ENCODE data around the gene RPS27L. TPM values are rescaled to one million over a fixed set of nuclear protein-coding genes. Genes with fewer than 3 reads are reported as not detected.

The RPS27L gene
- total RNA-seq, 4 donors from 2014 or later = 120 to 220 (median 172) TPM

GRCh38 chr15:63155486-63155885 lies 1.8 kb downstream of the RPS27L start:
- H3K9me3 ChIP-seq = no peaks in the 10 kb centered on the region
- intact Hi-C loops (cut with DNase I) = loop anchor here (10.0 kb wide), 1 partner anchor 119 kb away; the partner anchor contains the start of gene APH1B
- 76% methylated on average over 3 of the region's 3 CpGs for WGBS
- peaks cover 9 to 43% (median 31%) of the 10 kb centered on the region in 4 donors for H3K36me3 ChIP-seq
- no peaks in the 10 kb centered on the region for H3K27me3 ChIP-seq
- peaks cover 18 to 30% (median 25%) of the 10 kb centered on the region in 4 donors for H3K4me1 ChIP-seq
- H3K4me3 ChIP-seq = peak overlapping the region; percentile 68 to 89 (median 82)
- H3K27ac ChIP-seq (replicated peaks in 1 of 4) = no peak overlapping the region
- TF ChIP-seq POLR2A (IDR thresholded peaks at IDR 0.05; ENCODE audit: low read depth) (no peak), EP300 (IDR thresholded peaks at IDR 0.05) (no peak), POLR2AphosphoS5 (IDR thresholded peaks at IDR 0.05) (no peak), CTCF (IDR thresholded peaks at IDR 0.05) (no peak)
- no peak for DNase-seq (ENCODE audit: extremely low spot score)

DNA sequence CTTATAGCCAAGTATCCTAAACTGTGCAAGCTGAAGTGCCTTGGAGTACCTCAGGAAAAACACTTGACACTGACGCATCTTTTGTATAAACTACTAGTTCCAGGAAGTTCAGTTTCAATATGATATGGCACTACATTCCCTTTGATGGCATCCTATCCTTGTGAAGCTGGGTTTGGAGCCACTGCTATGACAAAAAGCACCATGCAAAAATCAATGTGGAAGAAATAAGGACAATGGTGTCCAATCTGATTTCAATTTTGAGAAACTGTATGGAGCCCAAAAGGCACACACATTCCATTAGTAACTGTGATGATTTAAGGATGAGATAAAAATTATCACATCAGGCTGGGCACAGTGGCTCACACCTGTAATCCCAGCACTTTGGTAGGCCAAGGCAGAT lies 5.6 kb downstream of the RPS27L start:
- Histone ChIP-seq H3K4me1 (peaks cover 17 to 23% (median 18%) of the 10 kb centered on the region in 4 donors), H3K27me3 (no peaks in the 10 kb centered on the region), H3K4me3 (no peak overlapping the region), H3K9me3 (no peaks in the 10 kb centered on the region), H3K36me3 (peaks cover 22 to 77% (median 49%) of the 10 kb centered on the region in 4 donors), H3K27ac (replicated peaks in 1 of 4) (no peak overlapping the region)
- WGBS = 92% methylated on average over 1 of the region's 1 CpG
- no peak for DNase-seq (ENCODE audit: extremely low spot score)
- intact Hi-C loops (cut with DNase I) = loop anchor here (10.0 kb wide), 1 partner anchor 123 kb away; the partner anchor contains the start of gene APH1B
- TF ChIP-seq POLR2A (IDR thresholded peaks at IDR 0.05; ENCODE audit: low read depth) (no peak), POLR2AphosphoS5 (IDR thresholded peaks at IDR 0.05) (no peak), EP300 (IDR thresholded peaks at IDR 0.05) (no peak), CTCF (IDR thresholded peaks at IDR 0.05) (no peak)

GRCh38 chr15:63146684-63147083 lies 10.6 kb downstream of the RPS27L start:
- no peaks in the 10 kb centered on the region for H3K9me3 ChIP-seq
- WGBS = 84% methylated on average over 3 of the region's 3 CpGs
- no peak overlapping the region for H3K4me3 ChIP-seq
- H3K36me3 ChIP-seq = peaks cover 13 to 55% (median 29%) of the 10 kb centered on the region in 4 donors
- H3K27me3 ChIP-seq = no peaks in the 10 kb centered on the region
- no peak overlapping the region for H3K27ac ChIP-seq (replicated peaks in 1 of 4)
- peaks cover 0 to 3% (median 0%) of the 10 kb centered on the region in 4 donors for H3K4me1 ChIP-seq
- intact Hi-C loops (cut with DNase I) = no loop called here
- DNase-seq (ENCODE audit: extremely low spot score) = no peak
- TF ChIP-seq CTCF (IDR thresholded peaks at IDR 0.05) = no peak

- 77% methylated on average over 2 of the region's 2 CpGs for WGBS
- no peak overlapping the region for H3K27ac ChIP-seq (replicated peaks in 1 of 4)
- H3K36me3 ChIP-seq = peaks cover 13 to 53% (median 26%) of the 10 kb centered on the region in 4 donors
- no peaks in the 10 kb centered on the region for H3K27me3 ChIP-seq
- H3K4me1 ChIP-seq = peaks cover 0 to 3% (median 0%) of the 10 kb centered on the region in 4 donors
- no peaks in the 10 kb centered on the region for H3K9me3 ChIP-seq
- H3K4me3 ChIP-seq = no peak overlapping the region
- TF ChIP-seq CTCF (IDR thresholded peaks at IDR 0.05) (no peak), POLR2A (IDR thresholded peaks at IDR 0.05; ENCODE audit: low read depth) (no peak), EP300 (IDR thresholded peaks at IDR 0.05) (no peak), POLR2AphosphoS5 (IDR thresholded peaks at IDR 0.05) (no peak)
- intact Hi-C loops (cut with DNase I) = no loop called here
- DNase-seq (ENCODE audit: extremely low spot score) = no peak
These were observed 11.9 kb downstream of the RPS27L start for GRCh38 chr15:63145426-63145825.

DNA sequence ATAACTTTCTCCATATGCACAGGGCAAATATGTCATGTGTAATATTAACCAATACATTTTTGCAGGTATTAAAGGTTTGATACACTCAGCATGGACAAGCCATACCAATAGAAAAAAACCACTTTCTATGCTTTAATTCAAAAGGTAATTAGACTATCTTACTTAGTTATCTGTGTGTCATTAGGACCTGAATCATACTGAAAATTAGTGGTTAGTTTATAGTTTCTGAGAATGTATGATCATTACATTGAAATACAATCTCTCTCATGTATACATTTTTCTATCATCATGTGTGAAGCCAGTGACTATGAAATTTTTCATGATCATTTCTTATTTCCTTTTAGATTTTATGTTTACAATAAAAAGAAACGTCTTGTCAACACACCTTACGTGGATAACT lies 16.3 kb downstream of the RPS27L start:
- Histone ChIP-seq H3K9me3 (no peaks in the 10 kb centered on the region), H3K36me3 (peaks cover 0 to 21% (median 8%) of the 10 kb centered on the region in 4 donors), H3K27ac (replicated peaks in 1 of 4) (no peak overlapping the region), H3K4me1 (peaks cover 0 to 3% (median 2%) of the 10 kb centered on the region in 4 donors), H3K27me3 (no peaks in the 10 kb centered on the region), H3K4me3 (no peak overlapping the region)
- intact Hi-C loops (cut with DNase I) = no loop called here
- DNase-seq (ENCODE audit: extremely low spot score) = no peak
- TF ChIP-seq POLR2A (IDR thresholded peaks at IDR 0.05; ENCODE audit: low read depth) = no peak
- no peak for TF ChIP-seq CTCF (IDR thresholded peaks at IDR 0.05)
- no peak for TF ChIP-seq EP300 (IDR thresholded peaks at IDR 0.05)
- no peak for TF ChIP-seq POLR2AphosphoS5 (IDR thresholded peaks at IDR 0.05)
- WGBS = 86% methylated on average over 2 of the region's 2 CpGs

All from esophagus muscularis mucosa (tissue), 4 donors.